CD4-positive, alpha-beta T cell treated with Interleukin-4 for 4 hours (primary cell): Measurements from ENCODE around the gene CPNE4.

ENCODE experiments used
- DNase-seq: peaks from one replicate; pipeline ENCODE4 v3.0.0-alpha.2; 2020

CPNE4 gene

GRCh38 chr3:131795390-131796090 lies 239.3 kb downstream of the CPNE4 start:
- DNase-seq, result no peak

GRCh38 chr3:131794766-131795388 lies 239.9 kb downstream of the CPNE4 start:
- peak; percentile 27 for DNase-seq

DNA sequence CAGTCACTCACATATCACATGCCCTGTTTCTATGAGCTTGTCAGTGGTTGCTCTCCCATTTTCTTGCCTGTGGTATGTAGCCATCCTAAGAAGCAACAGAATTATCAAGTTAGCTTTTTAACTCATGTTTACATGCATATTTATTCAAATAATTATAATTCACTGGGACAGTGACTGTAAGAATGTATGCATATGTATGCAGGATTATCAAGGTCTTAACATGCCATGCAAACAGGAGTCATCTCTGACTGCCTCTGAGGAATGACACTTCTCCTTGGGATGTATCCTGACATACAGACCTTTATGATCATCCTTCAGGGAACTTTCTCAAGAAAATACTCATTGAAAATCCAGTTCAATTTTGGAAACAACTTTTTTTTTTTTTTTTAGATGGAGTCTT lies 240.9 kb downstream of the CPNE4 start:
- no peak for DNase-seq

- no peak for DNase-seq
Measured at GRCh38 chr3:131789188-131789587, 245.6 kb downstream of the CPNE4 start.

DNA sequence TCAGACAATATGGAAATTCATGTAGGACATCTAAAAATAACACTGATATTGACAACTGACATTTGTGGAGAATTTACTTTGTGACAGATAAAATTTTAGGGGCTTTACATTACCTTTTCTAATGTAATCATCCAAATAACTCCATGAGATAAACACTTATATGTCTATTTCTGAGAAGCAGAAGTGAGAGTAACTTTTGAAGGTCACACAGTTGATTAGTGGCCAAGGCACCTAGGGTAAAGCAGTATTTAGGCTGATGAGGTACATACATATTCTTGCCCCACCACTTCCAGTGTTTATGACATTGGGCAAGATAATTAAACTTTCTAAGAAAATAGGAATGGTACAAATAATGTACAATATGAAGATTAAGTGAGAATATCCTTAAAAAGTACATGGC lies 248.4 kb downstream of the CPNE4 start:
- DNase-seq, result no peak

- no peak for DNase-seq
Measured at GRCh38 chr3:131782751-131783150, 252.1 kb downstream of the CPNE4 start.

DNA sequence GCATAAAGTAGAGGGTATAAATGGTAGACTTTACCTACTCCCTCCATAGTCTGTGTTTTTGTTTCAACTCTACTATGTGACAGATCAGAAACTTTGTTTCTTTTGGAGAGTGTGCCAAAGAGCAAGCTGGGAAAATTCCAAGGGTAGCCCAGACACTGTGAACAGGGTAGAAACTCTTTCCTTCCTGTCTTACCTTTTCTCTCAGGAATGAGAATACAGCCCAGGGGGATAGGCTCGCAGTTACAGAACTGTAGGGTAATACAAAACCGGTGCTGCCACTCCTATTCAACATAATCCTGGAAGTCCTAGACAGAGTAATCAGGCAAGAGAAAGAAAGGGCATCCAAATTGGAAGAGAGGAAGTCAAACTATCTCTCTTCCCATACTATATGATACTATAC lies 256.3 kb downstream of the CPNE4 start:
- no peak for DNase-seq

DNA sequence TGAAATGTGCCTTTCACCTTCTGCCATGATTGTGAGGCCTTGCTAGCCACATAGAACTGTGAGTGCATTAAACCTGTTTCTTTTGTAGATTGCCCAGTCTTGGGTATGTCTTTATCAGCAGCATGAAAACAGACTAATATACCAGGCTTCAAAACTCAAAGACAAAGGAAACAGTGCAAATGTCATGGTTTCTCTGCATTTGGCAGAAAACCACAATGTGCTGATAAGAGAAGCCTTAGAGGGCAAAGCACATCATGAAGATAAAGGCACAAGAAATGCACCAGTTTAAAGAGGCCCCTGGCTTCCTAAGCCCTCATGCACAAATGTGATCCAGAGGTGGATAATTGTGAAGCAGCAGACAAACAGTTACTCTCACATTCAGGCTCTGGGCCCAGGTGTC lies 259.2 kb downstream of the CPNE4 start:
- no peak for DNase-seq

DNA sequence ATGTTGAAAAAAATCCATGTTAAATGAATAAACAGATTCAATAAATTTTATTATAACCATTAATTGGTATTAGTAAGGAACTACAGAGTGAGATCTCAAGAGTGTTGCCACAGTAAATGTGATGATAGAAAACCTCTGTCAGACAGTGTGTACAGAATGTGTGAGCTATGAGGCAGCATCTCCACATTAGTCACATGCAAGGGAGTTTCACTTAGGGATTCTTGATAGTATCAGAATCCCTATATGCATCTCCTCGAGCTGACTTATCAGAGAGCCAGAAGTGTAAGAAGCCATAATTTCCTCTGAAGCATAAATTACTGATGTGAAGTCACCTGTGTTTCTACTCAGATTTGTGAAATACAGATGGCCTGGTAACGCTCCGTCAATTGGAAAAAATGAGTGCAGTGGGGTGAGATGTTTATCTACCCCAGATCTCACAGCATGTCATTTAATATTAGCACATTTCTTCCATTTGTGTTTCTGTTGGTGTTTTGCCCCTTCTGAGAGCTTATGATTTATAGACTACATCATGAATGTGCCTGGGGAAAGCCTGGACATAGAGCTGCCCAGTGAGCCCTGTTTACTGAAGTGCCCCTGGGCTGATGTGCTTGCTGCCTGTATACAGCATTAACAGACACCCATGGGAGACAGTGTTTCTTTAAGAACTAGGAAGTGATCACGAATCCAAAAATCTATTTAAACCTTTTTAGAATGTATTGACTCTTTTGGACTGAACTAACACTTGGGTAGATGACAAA lies 262.4 kb downstream of the CPNE4 start:
- DNase-seq, result no peak

GRCh38 chr3:131762981-131763564 lies 271.7 kb downstream of the CPNE4 start:
- DNase-seq, result no peak

GRCh38 chr3:131756405-131756804 lies 278.4 kb downstream of the CPNE4 start:
- DNase-seq, result no peak

DNA sequence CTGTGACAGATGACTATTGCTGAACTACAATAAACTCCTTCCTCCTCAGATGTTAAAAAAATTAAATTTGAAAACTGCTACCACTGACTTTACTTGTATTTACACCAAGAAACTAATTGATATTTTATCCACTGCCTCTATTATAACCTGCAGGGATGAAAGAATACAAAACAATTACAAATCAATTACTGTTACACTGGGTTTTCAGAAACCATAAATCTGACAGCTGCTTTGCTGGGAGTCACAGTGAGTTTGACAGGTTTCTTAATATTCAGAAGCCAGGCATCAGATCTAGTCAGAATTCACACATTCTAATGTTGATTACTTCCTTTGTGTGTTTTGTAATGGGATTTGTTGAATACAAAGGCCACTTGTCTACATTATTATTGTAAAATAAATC lies 279.4 kb downstream of the CPNE4 start:
- DNase-seq, result no peak

DNA sequence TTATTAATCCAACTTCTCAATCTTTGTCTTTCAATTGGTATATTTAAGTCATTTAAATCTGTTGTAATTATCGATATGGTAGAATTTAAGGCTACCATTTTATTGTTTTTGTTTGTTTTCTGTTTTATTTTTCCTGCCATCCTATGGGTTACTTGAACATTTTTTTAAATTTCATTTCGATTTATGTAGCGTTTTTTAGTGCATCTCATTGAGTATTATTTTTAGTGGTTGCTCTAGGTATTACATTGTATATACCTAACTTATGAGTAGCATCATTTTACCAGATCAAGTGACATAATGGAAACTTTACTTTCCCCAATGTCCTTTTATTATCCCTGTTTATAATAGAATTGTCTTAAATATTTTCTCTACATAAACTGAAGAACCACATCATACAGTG lies 284.6 kb downstream of the CPNE4 start:
- no peak for DNase-seq

DNA sequence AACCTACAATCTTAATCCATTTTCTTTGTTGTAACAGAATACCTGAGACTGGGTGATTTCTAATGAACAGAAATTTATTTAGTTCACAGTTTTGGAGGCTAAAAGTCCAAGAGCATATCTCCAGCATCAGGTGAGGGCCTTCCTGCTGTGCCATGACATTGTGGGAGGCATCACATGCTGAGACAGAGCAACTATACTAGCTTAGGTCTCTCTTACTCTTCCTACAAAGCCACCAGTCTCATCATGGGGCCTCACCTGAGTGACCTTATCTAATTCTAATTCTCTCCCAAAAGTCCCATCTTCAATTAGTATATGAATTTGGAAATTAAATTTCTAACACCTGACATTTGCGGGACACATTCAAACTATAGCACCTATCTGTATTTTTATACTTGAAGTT lies 285.0 kb downstream of the CPNE4 start:
- DNase-seq, result no peak

- DNase-seq, result no peak
Measured at GRCh38 chr3:131747466-131747865, 287.3 kb downstream of the CPNE4 start.

- no peak for DNase-seq
Measured at GRCh38 chr3:131744765-131745164, 290.0 kb downstream of the CPNE4 start.

DNA sequence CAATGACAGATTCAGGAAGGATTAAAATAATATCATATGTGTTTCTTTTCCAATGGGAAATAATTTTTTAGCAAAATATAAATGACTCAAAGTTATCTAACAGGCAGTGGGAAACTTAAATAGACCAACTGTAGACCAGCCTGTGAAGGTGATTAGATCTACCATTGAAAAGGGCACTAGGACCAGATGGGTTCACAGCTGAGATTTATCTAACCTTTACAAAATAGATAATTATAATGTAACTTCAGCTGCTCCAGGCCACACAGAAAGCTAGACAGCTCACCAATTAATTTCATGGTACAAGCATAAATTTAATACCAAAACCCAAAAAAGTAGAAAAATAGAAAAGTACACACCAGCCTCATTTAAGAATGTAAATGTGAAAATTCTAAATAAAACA lies 291.7 kb downstream of the CPNE4 start:
- DNase-seq, result no peak

- no peak for DNase-seq
Measured at GRCh38 chr3:131739211-131739610, 295.6 kb downstream of the CPNE4 start.

GRCh38 chr3:131738095-131738494 lies 296.7 kb downstream of the CPNE4 start:
- no peak for DNase-seq

DNA sequence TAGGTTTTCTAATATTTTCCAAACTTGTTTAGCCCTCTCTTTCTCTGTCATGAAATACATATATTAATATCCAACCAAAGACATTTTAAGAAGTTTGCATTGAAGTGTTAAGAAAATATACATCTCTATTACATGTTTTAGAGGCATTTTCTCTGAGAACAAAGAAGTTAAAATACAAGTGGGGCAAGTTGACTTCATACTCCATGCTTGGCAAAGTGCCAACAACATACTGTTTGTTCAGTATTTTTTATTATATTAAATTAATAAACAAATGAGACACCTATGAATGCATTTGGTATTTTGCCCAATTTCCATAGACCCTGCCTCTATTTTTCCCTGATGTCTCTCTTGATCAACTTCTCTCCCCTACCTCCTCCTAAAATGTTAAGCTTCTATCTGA lies 299.3 kb downstream of the CPNE4 start:
- no peak for DNase-seq

GRCh38 chr3:131735116-131735515 lies 299.7 kb downstream of the CPNE4 start:
- DNase-seq, result no peak

- DNase-seq, result no peak
Measured at GRCh38 chr3:131733086-131733841, 301.6 kb downstream of the CPNE4 start.

GRCh38 chr3:131731709-131732108 lies 303.1 kb downstream of the CPNE4 start:
- no peak for DNase-seq
